NK-92 (cell line): ENCODE results near the gene WDR48.

Experiments
- DNase-seq: peaks from one replicate; lab custom pipeline; 2025; ENCODE audit not compliant: unreplicated experiment; lab: John Stamatoyannopoulos, UW

Gene WDR48

GRCh38 chr3:39101022-39101689 is 49.3 kb downstream of the WDR48 start:
- DNase-seq = no peak

- DNase-seq = no peak
Measured at GRCh38 chr3:39102504-39103323, 50.9 kb downstream of the WDR48 start.

- no peak for DNase-seq
Measured at GRCh38 chr3:39103324-39103693, 51.5 kb downstream of the WDR48 start.

- no peak for DNase-seq
Measured at GRCh38 chr3:39103791-39104552, 52.2 kb downstream of the WDR48 start.

GRCh38 chr3:39104961-39105686 is 53.3 kb downstream of the WDR48 start:
- no peak for DNase-seq

- no peak for DNase-seq
Measured at GRCh38 chr3:39105687-39106063, 53.9 kb downstream of the WDR48 start.

GRCh38 chr3:39106281-39106811 is 54.5 kb downstream of the WDR48 start:
- DNase-seq = no peak

- no peak for DNase-seq
Measured at GRCh38 chr3:39106851-39107387, 55.1 kb downstream of the WDR48 start.

GRCh38 chr3:39107388-39108199 is 55.8 kb downstream of the WDR48 start, which contains the start of the genes GORASP1 and TTC21A:
GORASP1 (minus strand) TSS chr3:39107627; CDS start chr3:39107541, 86 bp downstream.
TTC21A (plus strand) TSS chr3:39107680; CDS start chr3:39107838, 158 bp downstream.
- no peak for DNase-seq

- no peak for DNase-seq
Measured at GRCh38 chr3:39108200-39108710, 56.4 kb downstream of the WDR48 start.

GRCh38 chr3:39109086-39109485 is 57.3 kb downstream of the WDR48 start:
- no peak for DNase-seq

GRCh38 chr3:39110041-39110639 is 58.3 kb downstream of the WDR48 start:
- DNase-seq = no peak

- no peak for DNase-seq
Measured at GRCh38 chr3:39112113-39112512, 60.3 kb downstream of the WDR48 start.

- DNase-seq = no peak
Measured at GRCh38 chr3:39112535-39112934, 60.7 kb downstream of the WDR48 start.

- no peak for DNase-seq
Measured at GRCh38 chr3:39113291-39113690, 61.5 kb downstream of the WDR48 start.

- no peak for DNase-seq
Measured at GRCh38 chr3:39114456-39114855, 62.6 kb downstream of the WDR48 start.

GRCh38 chr3:39115870-39116269 is 64.1 kb downstream of the WDR48 start:
- DNase-seq = no peak

GRCh38 chr3:39118079-39118478 is 66.3 kb downstream of the WDR48 start:
- DNase-seq = no peak
